NCI-H2196 treated with DMSO at 0.1 percent for 48 hours (cell line): ENCODE results near the gene CORO1C.

ENCODE experiments used
- DNase-seq: peaks from one replicate; lab custom pipeline; 2025; ENCODE audit not compliant: unreplicated experiment; lab: John Stamatoyannopoulos, UW

CORO1C gene

GRCh38 chr12:108653922-108654321, 77.4 kb downstream of the CORO1C start:
- DNase-seq = no peak

GRCh38 chr12:108653082-108653516, 78.2 kb downstream of the CORO1C start:
- no peak for DNase-seq

GRCh38 chr12:108650083-108650482, 81.2 kb downstream of the CORO1C start:
- DNase-seq = no peak

GRCh38 chr12:108649669-108650068, 81.6 kb downstream of the CORO1C start:
- DNase-seq = no peak

GRCh38 chr12:108649126-108649525, 82.2 kb downstream of the CORO1C start:
- DNase-seq = no peak

GRCh38 chr12:108648371-108648770, 82.9 kb downstream of the CORO1C start:
- no peak for DNase-seq

- no peak for DNase-seq
Observed at GRCh38 chr12:108647585-108648287, 83.6 kb downstream of the CORO1C start.

- no peak for DNase-seq
Observed at GRCh38 chr12:108646600-108647579, 84.4 kb downstream of the CORO1C start.

- DNase-seq = no peak
Observed at GRCh38 chr12:108645686-108646599, 85.4 kb downstream of the CORO1C start.

- DNase-seq = no peak
Observed at GRCh38 chr12:108644811-108645120, 86.6 kb downstream of the CORO1C start.

- DNase-seq = no peak
Observed at GRCh38 chr12:108643941-108644810, 87.1 kb downstream of the CORO1C start.

- DNase-seq = no peak
Observed at GRCh38 chr12:108642899-108643654, 88.2 kb downstream of the CORO1C start.

GRCh38 chr12:108642269-108642870, 88.9 kb downstream of the CORO1C start:
- DNase-seq = no peak

- DNase-seq = no peak
Observed at GRCh38 chr12:108641446-108642268, 89.7 kb downstream of the CORO1C start.

- DNase-seq = no peak
Observed at GRCh38 chr12:108640802-108641445, 90.4 kb downstream of the CORO1C start.

GRCh38 chr12:108638997-108639822, 92.1 kb downstream of the CORO1C start:
- no peak for DNase-seq
